T-cell (primary cell): ENCODE data around the gene VPS37B. TPM values are rescaled to one million over a fixed set of nuclear protein-coding genes. Genes with fewer than 3 reads are reported as not detected.

ENCODE experiments used
- ATAC-seq, 4 experiments: fragments of 200-7000 bp in 3 of 4; fragments of 150-1000 bp in 1 of 4; cut with Tn5 transposase; replicated peaks in 1 of 4; 1 replicate in 3 of 4; 2 replicates in 1 of 4; pipeline ENCODE4 v1.10.0; 2021; ENCODE audit warnings: moderate library complexity in 3 of 4, mild to moderate bottlenecking in 2 of 4, moderate number of reproducible peaks in 1 of 4
- CTCF ChIA-PET, 2 donors: fragments of 300-600 bp; sonication (Branson Sonifier 250); formaldehyde crosslinking; loops; one replicate each; lab custom pipeline; 2022; ENCODE audit warnings: antibody characterized with exemption in 2 of 2; lab: Charles Lee
- POLR2A ChIA-PET, 2 donors: fragments of 300-600 bp; sonication (Branson Sonifier 250); formaldehyde crosslinking; loops; one replicate each; lab custom pipeline; 2022; ENCODE audit warnings: antibody characterized with exemption in 2 of 2; lab: Charles Lee
- DNase-seq, 35 experiments: peaks; one replicate each; pipeline versions ENCODE4 v3.0.0 to v3.0.0-alpha.2; 2013 to 2023
- H3K27ac ChIP-seq: one replicate; pipeline ENCODE4 v1.5.1; 2013; ENCODE audit warnings: low read length
- H3K27me3 ChIP-seq, 2 experiments: replicated peaks in 1 of 2; 1 replicate in 1 of 2; 2 replicates in 1 of 2; pipeline versions ENCODE4 v1.6.1 to v1.7.0; 2013; ENCODE audit warnings: low read length in 1 of 2, mixed read lengths in 1 of 2; ENCODE audit not compliant: control insufficient read depth in 2 of 2, insufficient read depth in 2 of 2; ENCODE audit errors: extremely low read depth in 1 of 2
- H3K36me3 ChIP-seq, 2 donors: 1 replicate in 1 of 2; 2 replicates in 1 of 2; pipeline versions ENCODE4 v1.6.1 to v1.7.0; 2013; ENCODE audit warnings: low read length in 1 of 2; ENCODE audit not compliant: control insufficient read depth in 2 of 2, insufficient read depth in 1 of 2; ENCODE audit errors: extremely low read depth in 1 of 2
- H3K4me1 ChIP-seq, 2 experiments: 1 replicate in 1 of 2; 2 replicates in 1 of 2; pipeline versions ENCODE4 v1.6.1 to v1.7.0; 2013; ENCODE audit warnings: low read length in 2 of 2, mixed read lengths in 1 of 2; ENCODE audit not compliant: insufficient read depth in 2 of 2, control insufficient read depth in 1 of 2; ENCODE audit errors: extremely low read depth in 1 of 2
- H3K4me3 ChIP-seq, 2 donors: 1 replicate in 1 of 2; 2 replicates in 1 of 2; pipeline versions ENCODE4 v1.5.1 to v1.7.0; 2013; ENCODE audit warnings: mild to moderate bottlenecking in 2 of 2, low read length in 1 of 2, moderate library complexity in 1 of 2; ENCODE audit not compliant: control insufficient read depth in 1 of 2; ENCODE audit errors: extremely low read depth in 1 of 2
- H3K9me3 ChIP-seq: 2 replicates; pipeline ENCODE4 v1.7.0; 2013
- H3K27ac Mint-ChIP-seq, 2 donors: one replicate each; pipeline ENCODE4 v1.8.0; 2020 to 2021; ENCODE audit warnings: mild to moderate bottlenecking in 2 of 2, mixed read lengths in 2 of 2
- H3K27me3 Mint-ChIP-seq, 2 donors: one replicate each; pipeline ENCODE4 v1.8.0; 2021 to 2022; ENCODE audit warnings: mixed read lengths in 2 of 2
- H3K36me3 Mint-ChIP-seq: one replicate; pipeline ENCODE4 v1.8.0; 2021; ENCODE audit warnings: mixed read lengths
- H3K4me1 Mint-ChIP-seq, 3 donors: one replicate each; pipeline ENCODE4 v1.8.0; 2020 to 2022; ENCODE audit warnings: mixed read lengths in 3 of 3, mild to moderate bottlenecking in 1 of 3
- H3K4me3 Mint-ChIP-seq, 3 donors: one replicate each; pipeline ENCODE4 v1.8.0; 2020 to 2022; ENCODE audit warnings: mild to moderate bottlenecking in 3 of 3, mixed read lengths in 3 of 3, moderate library complexity in 3 of 3
- H3K9me3 Mint-ChIP-seq, 3 donors: one replicate each; pipeline ENCODE4 v1.8.0; 2020 to 2022; ENCODE audit warnings: mixed read lengths in 3 of 3
- WGBS: methylation state at CpG from one replicate; pipeline ENCODE4 v1.1.5; 2013; ENCODE audit warnings: missing lambda C conversion rate; ENCODE audit not compliant: insufficient coverage; 5-methylcytosine and 5-hydroxymethylcytosine counted together
- total RNA-seq, 35 experiments: library from RNA in 6 of 35; stranded (reverse) in 6 of 35; fragments of 120-200 nt in 1 of 35; gene quantifications; one replicate each; pipeline versions ENCODE4 v1.2.1 to v1.2.4 and lab custom pipeline; 2013 to 2026

The VPS37B gene
- total RNA-seq, 5 donors from 2014 or later (not counting 1 experiment from before 2014, with no cell fraction given), result 25.9 to 85.8 (median 34.6) TPM

- 84% methylated on average over 12 of the region's 20 CpGs for WGBS
- H3K36me3 Mint-ChIP-seq, result peaks cover 20% of the 10 kb centered on the region
- no peaks in the 10 kb centered on the region for H3K9me3 Mint-ChIP-seq
- POLR2A ChIA-PET, result interaction anchor here in 1 of 2 donors (0.6 kb wide), 1 partner anchor 36 kb away, joined by 3 read pairs; no protein-coding TSS in a partner anchor
- CTCF ChIA-PET, result interaction anchor here (0.5 to 1.9 kb wide), 9 partner anchors 9 to 721 kb away, joined by 3 to 13 read pairs (median 4); no protein-coding TSS in a partner anchor
- no peaks in the 10 kb centered on the region for H3K27me3 Mint-ChIP-seq
- no peak for DNase-seq
- H3K4me3 Mint-ChIP-seq, result no peak overlapping the region
- Histone ChIP-seq H3K4me1 (peaks cover 0 to 10% of the 10 kb centered on the region in 2 experiments), H3K27me3 (no peaks in the 10 kb centered on the region), H3K4me3 (no peak overlapping the region), H3K27ac (no peak overlapping the region), H3K9me3 (no peaks in the 10 kb centered on the region), H3K36me3 (peaks cover 2 to 43% of the 10 kb centered on the region in 2 donors)
- no peak overlapping the region for H3K27ac Mint-ChIP-seq
- no peak for ATAC-seq
- H3K4me1 Mint-ChIP-seq, result peaks cover 2 to 11% (median 10%) of the 10 kb centered on the region in 3 donors
Measured at GRCh38 chr12:122862110-122862634, 33.8 kb downstream of the VPS37B start.

- Mint-ChIP-seq H3K36me3 (peaks cover 20% of the 10 kb centered on the region), H3K9me3 (no peaks in the 10 kb centered on the region), H3K27ac (no peak overlapping the region), H3K4me1 (peaks cover 2 to 11% (median 10%) of the 10 kb centered on the region in 3 donors), H3K4me3 (no peak overlapping the region), H3K27me3 (no peaks in the 10 kb centered on the region)
- H3K27me3 ChIP-seq, result no peaks in the 10 kb centered on the region
- H3K9me3 ChIP-seq, result no peaks in the 10 kb centered on the region
- H3K4me1 ChIP-seq, result peaks cover 0 to 10% of the 10 kb centered on the region in 2 experiments
- ATAC-seq (no peak), DNase-seq (no peak)
- ChIA-PET CTCF (interaction anchor here (0.5 to 1.9 kb wide), 13 partner anchors 9 to 722 kb away, joined by 3 to 13 read pairs (median 3); no protein-coding TSS in a partner anchor), POLR2A (interaction anchor here in 1 of 2 donors (0.6 kb wide), 2 partner anchors 36 to 203 kb away, joined by 3 to 9 read pairs; no protein-coding TSS in a partner anchor)
- H3K4me3 ChIP-seq, result no peak overlapping the region
- H3K27ac ChIP-seq, result no peak overlapping the region
- H3K36me3 ChIP-seq, result peaks cover 2 to 39% of the 10 kb centered on the region in 2 donors
- 90% methylated on average over 5 of the region's 5 CpGs for WGBS
Measured at GRCh38 chr12:122861587-122861970, 34.3 kb downstream of the VPS37B start.

GRCh38 chr12:122860854-122861586 is 34.9 kb downstream of the VPS37B start:
- no peaks in the 10 kb centered on the region for H3K27me3 ChIP-seq
- H3K4me1 ChIP-seq, result peaks cover 0 to 10% of the 10 kb centered on the region in 2 experiments
- no peak overlapping the region for H3K4me3 ChIP-seq
- no peak overlapping the region for H3K4me3 Mint-ChIP-seq
- DNase-seq (no peak), ATAC-seq (no peak)
- H3K27me3 Mint-ChIP-seq, result no peaks in the 10 kb centered on the region
- H3K4me1 Mint-ChIP-seq, result peaks cover 2 to 11% (median 10%) of the 10 kb centered on the region in 3 donors
- H3K27ac Mint-ChIP-seq, result no peak overlapping the region
- POLR2A ChIA-PET, result interaction anchor here (0.6 to 0.7 kb wide), 2 partner anchors 27 to 202 kb away, joined by 3 to 9 read pairs; no protein-coding TSS in a partner anchor
- CTCF ChIA-PET, result interaction anchor here (0.5 to 1.9 kb wide), 18 partner anchors 10 to 599 kb away, joined by 3 to 13 read pairs (median 3); partner anchors contain the start of gene ABCB9 (in 1 of the 2)
- peaks cover 18% of the 10 kb centered on the region for H3K36me3 Mint-ChIP-seq
- WGBS, result 91% methylated on average over 17 of the region's 23 CpGs
- H3K9me3 Mint-ChIP-seq, result no peaks in the 10 kb centered on the region
- no peak overlapping the region for H3K27ac ChIP-seq
- no peaks in the 10 kb centered on the region for H3K9me3 ChIP-seq
- H3K36me3 ChIP-seq, result peaks cover 2 to 34% of the 10 kb centered on the region in 2 donors

DNA sequence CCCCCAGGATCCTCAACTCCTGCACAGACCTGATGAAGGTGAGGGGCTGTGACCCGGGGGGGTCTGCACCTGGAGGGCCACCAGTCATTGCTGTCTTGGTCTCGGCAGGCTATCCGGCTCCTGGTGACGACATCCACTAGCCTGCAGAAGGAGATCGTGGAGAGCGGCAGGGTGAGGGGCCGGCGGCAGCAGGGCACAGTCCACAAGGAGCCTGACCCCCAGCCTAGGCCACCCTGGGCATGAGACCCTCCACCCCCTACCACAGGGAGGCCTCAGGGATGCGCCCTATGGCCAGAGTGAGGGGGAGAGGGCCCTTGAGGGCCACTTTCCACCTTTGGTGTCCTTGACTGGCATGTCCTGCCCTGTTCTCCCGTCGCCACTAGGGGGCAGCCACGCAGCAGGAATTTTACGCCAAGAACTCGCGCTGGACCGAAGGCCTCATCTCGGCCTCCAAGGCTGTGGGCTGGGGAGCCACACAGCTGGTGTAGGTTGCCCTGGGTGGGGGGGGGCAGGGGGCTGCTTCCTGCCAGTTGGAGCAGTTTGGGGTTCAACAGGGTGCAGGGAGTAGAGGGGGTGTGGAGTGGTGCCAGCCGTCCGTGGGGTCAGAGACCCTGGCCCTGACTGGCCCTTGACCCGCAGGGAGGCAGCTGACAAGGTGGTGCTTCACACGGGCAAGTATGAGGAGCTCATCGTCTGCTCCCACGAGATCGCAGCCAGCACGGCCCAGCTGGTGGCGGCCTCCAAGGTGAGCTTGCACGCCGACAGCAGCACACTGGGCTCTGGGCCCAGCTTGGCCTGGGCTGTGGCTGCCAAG is 35.7 kb downstream of the VPS37B start:
- ChIA-PET POLR2A (interaction anchor here (0.6 to 0.7 kb wide), 2 partner anchors 11 to 28 kb away, joined by 3 to 7 read pairs; no protein-coding TSS in a partner anchor), CTCF (interaction anchor here (0.6 to 1.9 kb wide), 14 partner anchors 11 to 378 kb away, joined by 3 to 13 read pairs (median 4); partner anchors contain the start of gene ABCB9 (in 1 of the 2))
- peaks cover 5 to 31% of the 10 kb centered on the region in 2 donors for H3K36me3 ChIP-seq
- H3K27ac ChIP-seq, result peak overlapping the region; percentile 32
- H3K4me1 ChIP-seq, result peaks cover 0 to 10% of the 10 kb centered on the region in 2 experiments
- peak; percentile 46 to 71 (median 63) for ATAC-seq
- H3K9me3 ChIP-seq, result no peaks in the 10 kb centered on the region
- H3K4me1 Mint-ChIP-seq, result peaks cover 2 to 11% (median 10%) of the 10 kb centered on the region in 3 donors
- H3K36me3 Mint-ChIP-seq, result peaks cover 18% of the 10 kb centered on the region
- no peak overlapping the region for H3K4me3 Mint-ChIP-seq
- no peak overlapping the region for H3K4me3 ChIP-seq
- H3K27me3 ChIP-seq, result no peaks in the 10 kb centered on the region
- H3K9me3 Mint-ChIP-seq, result no peaks in the 10 kb centered on the region
- peak overlapping the region in 1 of 2 donors; percentile 15 for H3K27ac Mint-ChIP-seq
- H3K27me3 Mint-ChIP-seq, result no peaks in the 10 kb centered on the region
- DNase-seq, result peak; percentile 45 to 87 (median 75)
- WGBS, result 56% methylated on average over 24 of the region's 28 CpGs

DNA sequence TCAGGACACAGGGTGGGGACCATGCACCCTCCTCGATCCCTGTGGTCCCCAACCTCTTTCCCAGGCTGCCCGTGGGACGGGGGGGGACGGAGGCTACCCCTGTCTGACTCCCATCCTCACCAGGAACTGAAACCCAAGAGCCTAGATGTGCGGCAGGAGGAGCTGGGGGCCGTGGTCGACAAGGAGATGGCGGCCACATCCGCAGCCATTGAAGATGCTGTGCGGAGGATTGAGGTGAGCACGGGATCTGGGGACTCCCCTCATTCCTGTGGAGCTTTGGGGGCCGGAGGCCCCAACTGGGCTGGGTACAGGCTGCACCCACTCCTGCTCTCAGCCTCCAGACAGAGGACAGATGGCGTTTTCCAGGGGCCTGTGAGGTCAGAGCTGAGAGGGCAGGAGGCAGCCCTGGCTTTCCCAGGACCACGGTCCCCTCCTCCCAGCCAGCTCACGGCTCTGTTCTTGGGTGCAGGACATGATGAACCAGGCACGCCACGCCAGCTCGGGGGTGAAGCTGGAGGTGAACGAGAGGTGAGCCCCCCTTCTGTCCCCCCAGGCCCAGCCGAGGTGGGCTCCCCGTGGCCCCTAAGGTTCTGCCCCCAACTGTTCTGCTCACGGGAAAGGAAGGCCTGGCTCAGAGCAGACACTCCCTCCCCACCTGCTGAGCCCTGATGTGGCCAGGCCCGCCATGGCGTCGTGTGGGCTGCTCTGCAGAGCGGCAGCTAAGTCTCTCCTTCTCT is 36.5 kb downstream of the VPS37B start:
- ATAC-seq (peak in 2 of 4 experiments; percentile 7 to 11), DNase-seq (no peak)
- Histone ChIP-seq H3K36me3 (peaks cover 6 to 24% of the 10 kb centered on the region in 2 donors), H3K9me3 (no peaks in the 10 kb centered on the region), H3K27me3 (no peaks in the 10 kb centered on the region), H3K4me1 (peaks cover 0 to 10% of the 10 kb centered on the region in 2 experiments), H3K27ac (no peak overlapping the region), H3K4me3 (no peak overlapping the region)
- ChIA-PET POLR2A (interaction anchor here in 1 of 2 donors (0.6 kb wide), 1 partner anchor 12 kb away, joined by 7 read pairs; no protein-coding TSS in a partner anchor), CTCF (interaction anchor here (0.7 to 1.5 kb wide), 5 partner anchors 23 to 200 kb away, joined by 3 to 6 read pairs (median 4); no protein-coding TSS in a partner anchor)
- H3K36me3 Mint-ChIP-seq, result peaks cover 12% of the 10 kb centered on the region
- H3K27ac Mint-ChIP-seq, result peak overlapping the region in 1 of 2 donors; percentile 15
- H3K4me1 Mint-ChIP-seq, result peaks cover 2 to 9% (median 5%) of the 10 kb centered on the region in 3 donors
- H3K27me3 Mint-ChIP-seq, result no peaks in the 10 kb centered on the region
- H3K9me3 Mint-ChIP-seq, result no peaks in the 10 kb centered on the region
- no peak overlapping the region for H3K4me3 Mint-ChIP-seq
- 92% methylated on average over 14 of the region's 26 CpGs for WGBS
